PC-3 (cell line): ENCODE measurements around the gene C1orf94. TPM values are rescaled to one million over a fixed set of nuclear protein-coding genes. Genes with fewer than 3 reads are reported as not detected.

ENCODE experiments used
- ATAC-seq: fragments of 200-7000 bp; cut with Tn5 transposase; 2 replicates; pipeline ENCODE4 v1.9.1; 2020; ENCODE audit warnings: mild to moderate bottlenecking, moderate library complexity
- BruUV-seq: library from RNA; stranded (reverse); fragments of 400-500 nt; replicated peaks from 2 replicates; lab custom pipeline; 2021; lab: Mats Ljungman, UMichigan
- CTCF ChIA-PET: fragments of 300-600 bp; sonication (Branson Sonifier 250); formaldehyde crosslinking; loops from one replicate; lab custom pipeline; 2022; ENCODE audit warnings: antibody characterized with exemption; lab: Charles Lee
- POLR2A ChIA-PET: fragments of 300-600 bp; sonication (Branson Sonifier 250); formaldehyde crosslinking; loops from one replicate; lab custom pipeline; 2022; ENCODE audit warnings: antibody characterized with exemption; ENCODE audit not compliant: unreplicated experiment; lab: Charles Lee
- DNase-seq: peaks from one replicate; pipeline ENCODE4 v3.0.0-alpha.2; 2015
- H2AFZ ChIP-seq: fragments of 300-600 bp; sonication (generic); 2 replicates; pipeline ENCODE4 v1.6.0; 2016; ENCODE audit warnings: antibody characterized with exemption, low read length
- H3F3A ChIP-seq: fragments of 300-600 bp; sonication (generic); one replicate; pipeline ENCODE4 v1.6.0; 2017; ENCODE audit warnings: antibody characterized with exemption, low read length, control low read depth, mild to moderate bottlenecking; ENCODE audit not compliant: unreplicated experiment
- H3K27ac ChIP-seq: fragments of 300-600 bp; sonication (generic); 2 replicates; pipeline ENCODE4 v1.5.1; 2016; ENCODE audit warnings: mild to moderate bottlenecking, low read length
- H3K27me3 ChIP-seq: fragments of 300-600 bp; sonication (generic); 2 replicates; pipeline ENCODE4 v1.6.1; 2016; ENCODE audit warnings: low read length, mixed read lengths
- H3K36me3 ChIP-seq: fragments of 300-600 bp; sonication (generic); 2 replicates; pipeline ENCODE4 v1.6.1; 2016; ENCODE audit warnings: low read depth, mixed run types, low read length, mixed read lengths
- H3K4me1 ChIP-seq: fragments of 300-600 bp; sonication (generic); 2 replicates; pipeline ENCODE4 v1.5.1; 2016; ENCODE audit warnings: low read length; ENCODE audit not compliant: insufficient read depth
- H3K4me2 ChIP-seq: fragments of 300-600 bp; sonication (generic); 2 replicates; pipeline ENCODE4 v1.6.0; 2016; ENCODE audit warnings: low read length
- H3K4me3 ChIP-seq: fragments of 300-600 bp; sonication (generic); 2 replicates; pipeline ENCODE4 v1.5.1; 2016; ENCODE audit warnings: mild to moderate bottlenecking, low read length, mixed read lengths
- H3K79me2 ChIP-seq: fragments of 300-600 bp; sonication (generic); 2 replicates; pipeline ENCODE4 v1.6.1; 2017; ENCODE audit warnings: low read length, mixed read lengths
- H3K9ac ChIP-seq: fragments of 300-600 bp; sonication (generic); 2 replicates; pipeline ENCODE4 v1.6.0; 2016; ENCODE audit warnings: mild to moderate bottlenecking, low read length
- H3K9me2 ChIP-seq: fragments of 300-600 bp; sonication (generic); replicated peaks from 2 replicates; pipeline ENCODE4 v1.6.1; 2016; ENCODE audit warnings: mixed run types, low read length, mixed read lengths
- H3K9me3 ChIP-seq: fragments of 300-600 bp; sonication (generic); 2 replicates; pipeline ENCODE4 v1.6.1; 2016; ENCODE audit warnings: low read length, mixed read lengths
- H4K20me1 ChIP-seq: fragments of 300-600 bp; sonication (generic); 2 replicates; pipeline ENCODE4 v1.6.1; 2016; ENCODE audit warnings: low read length, mixed read lengths
- CTCF ChIP-seq: fragments of 300-600 bp; sonication (generic); conservative IDR thresholded peaks from 2 replicates; pipeline ENCODE4 v1.5.1; 2017; ENCODE audit warnings: antibody characterized with exemption, low read depth, mild to moderate bottlenecking, low read length
- EZH2 ChIP-seq: fragments of 300-600 bp; sonication (generic); IDR thresholded peaks from one replicate; pipeline ENCODE4 v1.6.1; 2017; ENCODE audit warnings: antibody characterized with exemption, mild to moderate bottlenecking, low read length; ENCODE audit not compliant: unreplicated experiment
- EZH2phosphoT487 ChIP-seq: fragments of 300-600 bp; sonication (generic); IDR thresholded peaks from 2 replicates; pipeline ENCODE4 v1.6.1; 2018; ENCODE audit warnings: mild to moderate bottlenecking, antibody characterized with exemption, low read length, borderline replicate concordance
- intact Hi-C: fragments of 100-400 bp; cut with micrococcal nuclease; formaldehyde crosslinking; loops from 2 replicates; pipeline ENCODE4 v1.9.0; 2023
- total RNA-seq: library from RNA; depleted of rRNA; stranded (reverse); fragments of >200 nt; gene quantifications from 2 replicates; pipeline ENCODE4 v1.2.3, GENCODE V29; 2014

The C1orf94 gene
- total RNA-seq, 1 experiment from 2014 or later, result not detected

GRCh38 chr1:34266127-34266951, 89.6 kb downstream of the C1orf94 start:
- CTCF ChIA-PET, result no interaction called here
- peaks cover 29% of the 10 kb centered on the region for H3K27me3 ChIP-seq
- no peaks in the 10 kb centered on the region for H3K9me2 ChIP-seq
- no peak overlapping the region for H3K27ac ChIP-seq
- H3K36me3 ChIP-seq, result no peaks in the 10 kb centered on the region
- ATAC-seq, result no peak
- H3K4me1 ChIP-seq, result no peaks in the 10 kb centered on the region
- no peaks in the 10 kb centered on the region for H3K9me3 ChIP-seq
- BruUV-seq, result no TSS peak
- intact Hi-C loops, result no loop called here
- no peaks in the 10 kb centered on the region for H4K20me1 ChIP-seq
- no peak overlapping the region for H3K4me3 ChIP-seq
- H2AFZ ChIP-seq, result no peak overlapping the region
- H3F3A ChIP-seq, result no peaks in the 10 kb centered on the region
- H3K4me2 ChIP-seq, result no peak overlapping the region
- no peaks in the 10 kb centered on the region for H3K79me2 ChIP-seq
- POLR2A ChIA-PET, result no interaction called here
- TF ChIP-seq EZH2phosphoT487, result no peak
- TF ChIP-seq CTCF, result no peak
- TF ChIP-seq EZH2, result no peak
- H3K9ac ChIP-seq, result no peak overlapping the region
- no peak for DNase-seq

GRCh38 chr1:34267326-34267725, 90.6 kb downstream of the C1orf94 start:
- Histone ChIP-seq H3K9me3 (no peaks in the 10 kb centered on the region), H3K4me2 (no peak overlapping the region), H3K9me2 (no peaks in the 10 kb centered on the region), H4K20me1 (no peaks in the 10 kb centered on the region), H3K9ac (no peak overlapping the region), H2AFZ (no peak overlapping the region), H3K27ac (no peak overlapping the region), H3K27me3 (peaks cover 29% of the 10 kb centered on the region), H3K4me1 (no peaks in the 10 kb centered on the region), H3K79me2 (no peaks in the 10 kb centered on the region), H3F3A (no peaks in the 10 kb centered on the region), H3K36me3 (no peaks in the 10 kb centered on the region), H3K4me3 (no peak overlapping the region)
- no peak for DNase-seq
- ATAC-seq, result no peak
- intact Hi-C loops, result no loop called here
- CTCF ChIA-PET, result no interaction called here
- POLR2A ChIA-PET, result no interaction called here
- TF ChIP-seq EZH2 (no peak), EZH2phosphoT487 (no peak), CTCF (no peak)
- BruUV-seq, result no TSS peak

GRCh38 chr1:34268311-34268954, 91.7 kb downstream of the C1orf94 start:
- no peak overlapping the region for H3K9ac ChIP-seq
- no peaks in the 10 kb centered on the region for H3K79me2 ChIP-seq
- no peaks in the 10 kb centered on the region for H3F3A ChIP-seq
- H3K27ac ChIP-seq, result no peak overlapping the region
- no peaks in the 10 kb centered on the region for H3K9me2 ChIP-seq
- no peaks in the 10 kb centered on the region for H4K20me1 ChIP-seq
- no peaks in the 10 kb centered on the region for H3K9me3 ChIP-seq
- CTCF ChIA-PET, result no interaction called here
- BruUV-seq, result no TSS peak
- H3K36me3 ChIP-seq, result no peaks in the 10 kb centered on the region
- peaks cover 29% of the 10 kb centered on the region for H3K27me3 ChIP-seq
- intact Hi-C loops, result no loop called here
- DNase-seq (peak; percentile 35), ATAC-seq (no peak)
- no peak overlapping the region for H2AFZ ChIP-seq
- TF ChIP-seq EZH2phosphoT487 (no peak), EZH2 (no peak), CTCF (no peak)
- POLR2A ChIA-PET, result no interaction called here
- no peak overlapping the region for H3K4me3 ChIP-seq
- H3K4me2 ChIP-seq, result no peak overlapping the region
- no peaks in the 10 kb centered on the region for H3K4me1 ChIP-seq
